Mucosa of descending colon (tissue), 3 donors: Measurements from ENCODE around the gene ENKD1. TPM values are rescaled to one million over a fixed set of nuclear protein-coding genes. Genes with fewer than 3 reads are reported as not detected.

ENCODE experiments used
- ATAC-seq: fragments of 200-7000 bp; cut with Tn5 transposase; one replicate; pipeline ENCODE4 v1.9.1; 2020; ENCODE audit warnings: mild to moderate bottlenecking, moderate library complexity
- DNase-seq, 3 donors: peaks; one replicate each; pipeline ENCODE4 v3.0.0-alpha.2; 2020
- H3K36me3 ChIP-seq: fragments of 200-600 bp; one replicate; pipeline ENCODE4 v1.8.0; 2021; ENCODE audit warnings: low read depth, mild to moderate bottlenecking
- H3K4me1 ChIP-seq: fragments of 200-600 bp; one replicate; pipeline ENCODE4 v1.8.0; 2021; ENCODE audit warnings: low read depth, mild to moderate bottlenecking
- H3K4me3 ChIP-seq: fragments of 200-600 bp; one replicate; pipeline ENCODE4 v1.8.0; 2021; ENCODE audit warnings: mild to moderate bottlenecking
- H3K9me3 ChIP-seq: fragments of 200-600 bp; one replicate; pipeline ENCODE4 v1.8.0; 2021; ENCODE audit warnings: mild to moderate bottlenecking
- CTCF ChIP-seq: fragments of 200-600 bp; IDR thresholded peaks from one replicate; pipeline ENCODE4 v1.8.0; 2022; ENCODE audit warnings: antibody characterized with exemption, mild to moderate bottlenecking
- intact Hi-C, 2 donors: fragments of 100-400 bp; cut with DNase I in 1 of 2; cut with micrococcal nuclease in 1 of 2; formaldehyde crosslinking; loops; one replicate each; pipeline versions ENCODE4 v1.11.0 to v1.11.1; 2022; cut with DNase I, micrococcal nuclease
- total RNA-seq, 3 donors: library from RNA; stranded (reverse); fragmentation: NEBNext Ultra II Directional in 2 of 3; extraction: Animal tissue kit (Norgen Biotek cat#: 25700) in 2 of 3; gene quantifications; one replicate each; pipeline versions ENCODE4 v1.2.1 to v1.2.4, GENCODE V29; 2021 to 2023
- donor health status: DM: no; HTN: no; CAD: no; lungs with moderate emphysema.
- donor health status: DM: no; HTN: no; CAD: no.
- donor health status: DM: no; HTN: yes; CAD: no.

ENKD1 gene
- total RNA-seq, 3 donors from 2014 or later = 8.5 to 23.3 (median 9.0) TPM

- ATAC-seq = no peak
- H3K9me3 ChIP-seq = no peaks in the 10 kb centered on the region
- no peak for DNase-seq
- intact Hi-C loops = no loop called here
- peaks cover 29% of the 10 kb centered on the region for H3K4me1 ChIP-seq
- TF ChIP-seq CTCF = no peak
- no peaks in the 10 kb centered on the region for H3K36me3 ChIP-seq
- no peak overlapping the region for H3K4me3 ChIP-seq
Measured at GRCh38 chr16:67676939-67677338, 10.4 kb upstream of the ENKD1 start.

- peaks cover 29% of the 10 kb centered on the region for H3K4me1 ChIP-seq
- TF ChIP-seq CTCF = no peak
- intact Hi-C loops = no loop called here
- H3K9me3 ChIP-seq = no peaks in the 10 kb centered on the region
- ATAC-seq = no peak
- H3K36me3 ChIP-seq = no peaks in the 10 kb centered on the region
- no peak overlapping the region for H3K4me3 ChIP-seq
- DNase-seq = no peak
Measured at GRCh38 chr16:67676516-67676915, 10.0 kb upstream of the ENKD1 start.

- Histone ChIP-seq H3K36me3 (no peaks in the 10 kb centered on the region), H3K9me3 (no peaks in the 10 kb centered on the region), H3K4me3 (no peak overlapping the region), H3K4me1 (peaks cover 29% of the 10 kb centered on the region)
- no peak for ATAC-seq
- intact Hi-C loops = no loop called here
- TF ChIP-seq CTCF = no peak
- DNase-seq = no peak
Measured at GRCh38 chr16:67675999-67676398, 9.4 kb upstream of the ENKD1 start.

GRCh38 chr16:67675579-67675935 lies 9.0 kb upstream of the ENKD1 start:
- Histone ChIP-seq H3K4me1 (peaks cover 29% of the 10 kb centered on the region), H3K4me3 (no peak overlapping the region), H3K9me3 (no peaks in the 10 kb centered on the region), H3K36me3 (no peaks in the 10 kb centered on the region)
- DNase-seq = no peak
- intact Hi-C loops = no loop called here
- no peak for TF ChIP-seq CTCF
- no peak for ATAC-seq

GRCh38 chr16:67674851-67675578 lies 8.5 kb upstream of the ENKD1 start:
- no peaks in the 10 kb centered on the region for H3K36me3 ChIP-seq
- peaks cover 29% of the 10 kb centered on the region for H3K4me1 ChIP-seq
- no peak for TF ChIP-seq CTCF
- ATAC-seq = peak; percentile 46
- H3K4me3 ChIP-seq = no peak overlapping the region
- no peaks in the 10 kb centered on the region for H3K9me3 ChIP-seq
- intact Hi-C loops = no loop called here
- DNase-seq = peak in 1 of 3 donors; percentile 75
